HUES48 (cell line): ENCODE measurements around the gene DDX1.

Source experiments
- H3K27ac ChIP-seq: one replicate; pipeline ENCODE4 v1.7.0; 2013; ENCODE audit warnings: low read depth, low read length, inconsistent platforms
- H3K27me3 ChIP-seq: 2 replicates; pipeline ENCODE4 v1.6.1; 2013; ENCODE audit warnings: mild to moderate bottlenecking, low read length; ENCODE audit not compliant: control insufficient read depth, insufficient read depth
- H3K36me3 ChIP-seq: 2 replicates; pipeline ENCODE4 v1.6.1; 2013; ENCODE audit warnings: low read length; ENCODE audit not compliant: control insufficient read depth, insufficient read depth
- H3K4me1 ChIP-seq: 2 replicates; pipeline ENCODE4 v1.6.1; 2013; ENCODE audit warnings: mild to moderate bottlenecking, low read length; ENCODE audit not compliant: control insufficient read depth, insufficient read depth
- H3K4me3 ChIP-seq: 2 replicates; pipeline ENCODE4 v1.5.1; 2013; ENCODE audit warnings: mild to moderate bottlenecking, low read depth, low read length
- H3K9ac ChIP-seq: 2 replicates; pipeline ENCODE4 v1.6.1; 2013; ENCODE audit warnings: mild to moderate bottlenecking, low read depth, low read length, moderate library complexity
- H3K9me3 ChIP-seq: 2 replicates; pipeline ENCODE4 v1.6.1; 2013; ENCODE audit warnings: low read length; ENCODE audit not compliant: control insufficient read depth, insufficient read depth

DDX1 gene

DNA sequence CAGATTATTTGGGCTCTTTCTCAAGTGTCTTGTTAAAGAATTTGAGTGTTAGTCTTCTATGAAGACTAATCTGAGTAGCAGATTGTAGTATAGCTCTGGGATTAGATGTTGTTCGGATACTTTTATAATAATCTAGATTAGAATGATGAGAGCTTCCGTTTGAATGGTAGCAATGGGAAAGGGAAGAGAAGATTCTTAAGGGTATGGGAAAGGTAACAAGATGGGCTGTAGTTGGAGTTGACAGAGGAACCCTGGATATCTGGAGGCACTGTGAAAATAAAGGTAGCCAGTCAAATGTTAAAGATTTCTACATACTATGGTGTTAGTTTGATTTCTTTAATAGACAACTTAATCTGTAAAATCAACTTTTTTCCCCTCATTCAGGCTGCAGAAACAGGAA, 4.7 kb downstream of the DDX1 start:
- Histone ChIP-seq H3K4me3 (no peak overlapping the region), H3K27ac (no peak overlapping the region), H3K36me3 (peaks cover 71% of the 10 kb centered on the region), H3K9me3 (no peaks in the 10 kb centered on the region), H3K4me1 (peaks cover 5% of the 10 kb centered on the region), H3K27me3 (no peaks in the 10 kb centered on the region), H3K9ac (no peak overlapping the region)

DNA sequence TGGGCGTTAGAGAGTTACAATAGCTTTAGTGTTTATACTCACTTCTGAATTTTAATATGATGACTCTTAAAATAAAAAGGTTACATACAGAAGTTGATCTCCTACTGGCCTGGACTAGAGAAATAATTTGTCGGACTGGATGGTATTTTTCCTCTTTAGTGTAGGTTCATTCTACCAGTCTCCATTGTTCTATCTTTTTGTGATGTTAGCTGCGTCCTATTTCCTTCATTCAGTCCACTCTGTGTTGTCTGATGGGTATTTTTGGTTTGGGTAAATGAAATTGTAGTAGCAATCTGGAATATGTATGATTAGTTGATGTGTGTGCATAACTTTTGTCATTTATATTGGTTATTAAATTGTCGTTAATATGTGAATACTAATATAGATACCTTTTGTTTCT, 5.3 kb downstream of the DDX1 start:
- H3K9me3 ChIP-seq: no peaks in the 10 kb centered on the region
- no peaks in the 10 kb centered on the region for H3K27me3 ChIP-seq
- H3K4me1 ChIP-seq: peaks cover 4% of the 10 kb centered on the region; the same call in 1 of the 2 replicates
- no peak overlapping the region for H3K9ac ChIP-seq
- no peak overlapping the region for H3K4me3 ChIP-seq
- peaks cover 77% of the 10 kb centered on the region for H3K36me3 ChIP-seq
- H3K27ac ChIP-seq: no peak overlapping the region

DNA sequence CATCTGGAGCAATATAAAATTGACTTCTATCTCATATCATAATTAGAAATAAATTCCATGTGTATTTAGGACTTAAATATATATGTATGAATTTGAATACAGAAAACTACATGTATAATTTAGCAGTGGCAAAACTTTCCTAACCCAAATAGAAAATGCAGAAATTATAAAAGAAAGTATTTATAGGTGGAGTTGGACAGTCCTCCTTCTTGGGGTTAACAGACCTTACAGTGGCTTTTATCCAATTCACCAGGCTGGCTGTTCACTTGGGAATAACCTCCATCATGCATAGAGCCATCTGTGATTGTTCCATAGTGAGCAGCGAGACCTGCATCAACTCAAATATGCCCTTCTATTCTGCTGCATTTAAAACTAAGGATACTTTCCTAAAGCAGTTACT, 8.3 kb downstream of the DDX1 start:
- Histone ChIP-seq H3K4me1 (no peaks in the 10 kb centered on the region), H3K9ac (no peak overlapping the region), H3K9me3 (no peaks in the 10 kb centered on the region), H3K27me3 (no peaks in the 10 kb centered on the region), H3K36me3 (peaks cover 99% of the 10 kb centered on the region), H3K4me3 (no peak overlapping the region), H3K27ac (no peak overlapping the region)

DNA sequence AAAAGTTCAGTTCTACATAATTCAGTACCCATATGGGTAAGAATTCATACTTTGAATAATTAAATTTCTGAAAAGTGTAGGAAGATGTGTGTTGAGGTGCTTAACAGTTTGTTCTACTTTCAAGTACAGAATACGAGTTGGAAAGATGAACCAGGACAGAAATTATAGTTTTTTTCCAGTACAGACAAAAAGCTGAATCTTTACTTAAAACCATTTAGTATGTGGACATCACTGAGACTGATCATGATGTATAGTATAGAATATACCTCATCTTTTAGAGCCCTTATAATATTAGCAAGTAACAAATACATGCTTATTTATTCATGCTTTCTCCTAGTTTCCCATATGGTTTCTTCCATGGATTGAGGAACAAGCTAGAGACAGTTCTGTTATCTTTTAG, 10.0 kb downstream of the DDX1 start:
- H3K9ac ChIP-seq: no peak overlapping the region
- no peaks in the 10 kb centered on the region for H3K9me3 ChIP-seq
- no peaks in the 10 kb centered on the region for H3K27me3 ChIP-seq
- H3K4me3 ChIP-seq: no peak overlapping the region
- H3K4me1 ChIP-seq: no peaks in the 10 kb centered on the region
- peaks cover 99% of the 10 kb centered on the region for H3K36me3 ChIP-seq
- no peak overlapping the region for H3K27ac ChIP-seq

DNA sequence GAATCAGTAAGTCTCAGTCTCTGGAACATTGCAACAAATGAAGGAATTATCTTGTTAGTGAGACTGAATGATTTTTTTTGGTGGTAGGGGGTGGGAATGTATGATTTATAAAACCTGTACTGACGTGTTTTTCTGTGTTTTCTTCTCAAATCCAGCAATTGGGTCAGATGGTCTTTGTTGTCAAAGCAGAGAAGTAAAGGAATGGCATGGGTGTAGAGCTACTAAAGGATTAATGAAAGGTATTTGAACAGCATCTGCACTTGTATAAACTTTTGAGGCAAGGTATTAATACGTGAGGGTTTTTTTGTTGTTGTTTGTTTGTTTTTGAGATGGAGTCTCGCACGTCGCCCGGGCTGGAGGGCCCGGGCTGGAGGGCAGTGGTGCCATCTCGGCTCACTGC, 10.7 kb downstream of the DDX1 start:
- Histone ChIP-seq H3K9ac (no peak overlapping the region), H3K4me3 (no peak overlapping the region), H3K4me1 (no peaks in the 10 kb centered on the region), H3K36me3 (peaks cover 99% of the 10 kb centered on the region), H3K9me3 (no peaks in the 10 kb centered on the region), H3K27ac (no peak overlapping the region), H3K27me3 (no peaks in the 10 kb centered on the region)

DNA sequence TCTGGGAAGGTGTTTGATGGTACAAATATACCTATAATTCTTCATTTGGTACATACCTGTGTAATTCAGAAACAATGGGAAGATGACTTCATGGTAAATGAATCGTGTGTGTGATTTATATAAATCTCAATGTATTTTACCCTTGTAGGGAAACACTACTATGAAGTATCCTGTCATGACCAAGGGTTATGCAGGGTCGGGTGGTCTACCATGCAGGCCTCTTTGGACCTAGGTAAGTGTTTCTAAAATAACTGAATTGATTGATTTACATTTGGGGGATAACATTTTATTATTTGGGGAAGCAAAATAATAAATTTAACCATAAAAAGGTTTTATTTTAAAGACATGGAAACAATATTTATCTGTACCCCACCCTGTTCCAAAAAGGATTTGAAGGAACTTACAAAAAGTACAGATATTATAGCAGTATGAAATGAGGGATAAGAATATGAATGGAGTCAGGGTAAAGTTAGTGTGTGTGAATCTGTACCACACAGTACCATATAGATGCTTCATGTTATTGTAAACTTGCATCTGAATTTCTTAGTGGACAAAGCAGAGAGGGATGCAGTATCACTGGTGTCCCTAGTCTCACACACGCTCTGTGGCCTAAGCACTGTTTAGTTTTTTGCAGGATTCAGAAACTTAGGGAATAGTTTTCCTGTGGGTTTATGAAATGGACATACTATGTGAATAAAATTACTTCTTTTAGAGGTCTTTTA, 11.5 kb downstream of the DDX1 start:
- no peaks in the 10 kb centered on the region for H3K27me3 ChIP-seq
- H3K4me1 ChIP-seq: no peaks in the 10 kb centered on the region
- H3K9ac ChIP-seq: no peak overlapping the region
- no peak overlapping the region for H3K4me3 ChIP-seq
- no peaks in the 10 kb centered on the region for H3K9me3 ChIP-seq
- H3K27ac ChIP-seq: no peak overlapping the region
- peaks cover 99% of the 10 kb centered on the region for H3K36me3 ChIP-seq

DNA sequence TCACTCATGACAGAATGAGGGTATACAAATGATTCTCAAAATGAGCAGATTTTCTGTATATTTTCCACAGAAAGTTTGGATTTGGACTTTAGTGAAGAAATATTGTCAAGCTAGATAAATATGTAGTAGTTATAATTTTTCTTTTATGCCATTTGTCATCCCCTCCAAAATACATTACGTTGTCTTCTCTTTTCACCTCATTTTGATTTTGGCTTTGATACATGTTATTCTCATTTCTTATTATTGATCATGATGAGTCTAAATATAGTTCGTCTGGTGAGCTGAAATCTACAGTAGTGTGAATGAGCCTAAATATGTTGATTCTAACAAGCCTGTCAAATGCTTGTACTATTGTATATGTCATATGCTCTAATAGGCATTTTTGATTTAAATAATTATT, 12.3 kb downstream of the DDX1 start:
- H3K36me3 ChIP-seq: peaks cover 99% of the 10 kb centered on the region
- no peaks in the 10 kb centered on the region for H3K27me3 ChIP-seq
- H3K27ac ChIP-seq: no peak overlapping the region
- no peak overlapping the region for H3K9ac ChIP-seq
- no peak overlapping the region for H3K4me3 ChIP-seq
- no peaks in the 10 kb centered on the region for H3K9me3 ChIP-seq
- no peaks in the 10 kb centered on the region for H3K4me1 ChIP-seq

DNA sequence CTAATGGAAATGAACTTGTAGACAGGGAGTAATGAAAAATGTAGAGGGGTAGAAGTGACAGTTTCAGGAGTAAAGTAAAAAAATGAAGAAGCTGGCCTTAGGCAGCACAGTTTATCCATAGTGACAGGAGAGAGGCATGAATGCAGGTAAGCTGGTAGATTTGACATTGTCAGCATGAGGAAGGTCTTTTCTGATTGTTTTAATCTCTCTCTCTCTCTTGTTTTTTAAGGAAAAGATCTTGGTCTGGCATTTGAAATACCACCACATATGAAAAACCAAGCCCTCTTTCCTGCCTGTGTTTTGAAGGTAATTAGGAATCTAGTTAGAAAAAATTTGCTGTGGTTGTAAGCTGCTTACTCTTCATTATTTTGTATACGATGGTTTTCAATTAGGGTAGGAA, 14.1 kb downstream of the DDX1 start:
- H3K4me1 ChIP-seq: no peaks in the 10 kb centered on the region
- H3K27ac ChIP-seq: no peak overlapping the region
- H3K36me3 ChIP-seq: peaks cover 99% of the 10 kb centered on the region
- H3K9me3 ChIP-seq: peaks cover 4% of the 10 kb centered on the region; the same call in 1 of the 2 replicates
- H3K9ac ChIP-seq: no peak overlapping the region
- H3K4me3 ChIP-seq: no peak overlapping the region
- H3K27me3 ChIP-seq: no peaks in the 10 kb centered on the region

DNA sequence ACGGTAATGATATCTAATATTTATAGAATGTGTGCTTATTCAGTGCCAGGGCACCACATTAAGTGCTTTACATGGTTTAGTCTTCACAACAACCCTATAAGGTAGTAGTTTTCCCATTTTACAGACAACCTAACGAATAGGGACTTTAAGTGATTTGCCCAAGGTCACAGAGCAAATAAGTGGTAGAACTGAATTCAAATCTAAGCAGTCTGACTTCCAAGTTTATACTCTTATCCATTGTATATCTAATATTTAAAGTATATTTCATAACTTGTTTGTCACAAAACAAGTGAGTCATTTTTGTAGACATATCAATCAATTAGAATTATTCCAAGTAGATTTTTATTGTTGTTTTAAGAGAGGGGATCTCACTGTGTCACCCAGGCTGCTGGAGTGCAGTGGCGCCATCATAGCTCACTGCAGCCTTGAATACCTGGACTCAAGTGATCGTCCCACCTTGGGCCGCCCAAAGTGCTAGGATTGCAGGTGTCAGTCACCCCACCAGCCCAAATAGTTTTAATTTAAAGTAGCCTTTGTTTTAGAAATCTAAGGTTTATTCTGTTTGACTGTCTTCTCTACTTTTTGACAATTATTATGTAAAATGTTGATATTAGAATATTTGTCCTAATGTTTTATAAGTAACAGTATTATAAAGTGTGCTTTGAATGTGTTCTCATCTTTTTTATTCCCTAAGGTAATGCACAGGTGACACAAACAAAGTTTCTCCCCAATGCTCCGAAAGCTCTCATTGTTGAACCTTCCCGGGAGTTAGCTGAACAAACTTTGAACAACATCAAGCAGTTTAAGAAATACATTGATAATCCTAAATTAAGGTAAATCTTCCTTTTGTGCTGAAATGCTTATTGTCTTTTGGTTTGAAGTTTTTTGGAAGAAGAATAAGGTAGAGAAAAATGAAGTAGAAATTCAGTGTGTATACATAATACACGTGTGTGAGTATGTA, 15.1 kb downstream of the DDX1 start:
- Histone ChIP-seq H3K27ac (no peak overlapping the region), H3K4me1 (no peaks in the 10 kb centered on the region), H3K4me3 (no peak overlapping the region), H3K9ac (no peak overlapping the region), H3K27me3 (no peaks in the 10 kb centered on the region), H3K36me3 (peaks cover 89% of the 10 kb centered on the region), H3K9me3 (peaks cover 4% of the 10 kb centered on the region; the same call in 1 of the 2 replicates)

DNA sequence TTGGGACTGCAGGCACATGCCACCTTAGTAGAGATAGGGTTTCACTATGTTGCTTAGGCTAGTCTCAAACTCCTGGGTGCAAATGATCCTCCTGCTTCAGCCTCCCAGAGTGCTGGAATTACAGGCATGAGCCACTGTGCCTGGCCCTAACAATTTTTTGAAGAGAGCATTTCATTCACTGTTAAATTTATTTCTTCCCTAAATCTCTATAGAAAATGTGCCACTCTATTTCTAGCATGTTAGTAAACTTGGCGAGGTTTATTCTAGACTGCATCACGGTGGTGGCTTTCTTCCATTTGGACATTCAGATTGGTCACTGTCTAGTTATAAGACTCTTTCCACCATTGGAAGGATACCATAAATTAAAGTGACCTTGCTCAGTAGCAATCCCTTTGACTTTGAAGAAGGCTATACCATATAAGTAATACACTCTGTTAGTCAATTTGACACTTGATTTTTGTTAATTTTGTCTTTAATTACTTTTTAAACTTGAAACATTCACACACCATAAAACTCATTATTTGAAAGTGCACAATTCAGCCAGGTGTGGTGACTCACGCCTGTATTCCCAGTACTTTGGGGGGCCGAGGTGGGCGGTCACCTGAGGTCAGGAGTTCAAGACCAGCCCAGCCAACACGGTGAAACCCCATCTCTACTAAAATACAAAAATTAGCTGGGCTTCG, 16.2 kb downstream of the DDX1 start:
- Histone ChIP-seq H3K27me3 (no peaks in the 10 kb centered on the region), H3K9me3 (peaks cover 4% of the 10 kb centered on the region; the same call in 1 of the 2 replicates), H3K4me3 (no peak overlapping the region), H3K9ac (no peak overlapping the region), H3K36me3 (peaks cover 79% of the 10 kb centered on the region), H3K27ac (no peak overlapping the region), H3K4me1 (no peaks in the 10 kb centered on the region)
